Erythroblast (primary cell): ENCODE data around the gene FUBP1.
A peak's percentile ranks its signal among the peaks of the same experiment; 100 is the strongest.

ENCODE experiments used
- GATA1 ChIP-seq: IDR thresholded peaks from 2 replicates; pipeline ENCODE4 v1.6.1; 2011; ENCODE audit warnings: low read depth, mild to moderate bottlenecking, control low read depth, low read length, moderate library complexity
- POLR2A ChIP-seq: IDR thresholded peaks from 2 replicates; pipeline ENCODE4 v1.6.1; 2011; ENCODE audit warnings: mild to moderate bottlenecking, low read length

GRCh38 chr1:77978293-77978968 lies 441 bp downstream of the FUBP1 start:
- peak; percentile 64 for TF ChIP-seq POLR2A
- no peak for TF ChIP-seq GATA1
